PC-3 (cell line): ENCODE data around the gene ACVR2A. TPM values are rescaled to one million over a fixed set of nuclear protein-coding genes. Genes with fewer than 3 reads are reported as not detected.

Source experiments
- ATAC-seq: fragments of 200-7000 bp; cut with Tn5 transposase; 2 replicates; pipeline ENCODE4 v1.9.1; 2020; ENCODE audit warnings: mild to moderate bottlenecking, moderate library complexity
- BruUV-seq: library from RNA; stranded (reverse); fragments of 400-500 nt; replicated peaks from 2 replicates; lab custom pipeline; 2021; lab: Mats Ljungman, UMichigan
- CTCF ChIA-PET: fragments of 300-600 bp; sonication (Branson Sonifier 250); formaldehyde crosslinking; loops from one replicate; lab custom pipeline; 2022; ENCODE audit warnings: antibody characterized with exemption; lab: Charles Lee
- POLR2A ChIA-PET: fragments of 300-600 bp; sonication (Branson Sonifier 250); formaldehyde crosslinking; loops from one replicate; lab custom pipeline; 2022; ENCODE audit warnings: antibody characterized with exemption; ENCODE audit not compliant: unreplicated experiment; lab: Charles Lee
- DNase-seq: peaks from one replicate; pipeline ENCODE4 v3.0.0-alpha.2; 2015
- H2AFZ ChIP-seq: fragments of 300-600 bp; sonication (generic); 2 replicates; pipeline ENCODE4 v1.6.0; 2016; ENCODE audit warnings: antibody characterized with exemption, low read length
- H3F3A ChIP-seq: fragments of 300-600 bp; sonication (generic); one replicate; pipeline ENCODE4 v1.6.0; 2017; ENCODE audit warnings: antibody characterized with exemption, low read length, control low read depth, mild to moderate bottlenecking; ENCODE audit not compliant: unreplicated experiment
- H3K27ac ChIP-seq: fragments of 300-600 bp; sonication (generic); 2 replicates; pipeline ENCODE4 v1.5.1; 2016; ENCODE audit warnings: mild to moderate bottlenecking, low read length
- H3K27me3 ChIP-seq: fragments of 300-600 bp; sonication (generic); 2 replicates; pipeline ENCODE4 v1.6.1; 2016; ENCODE audit warnings: low read length, mixed read lengths
- H3K36me3 ChIP-seq: fragments of 300-600 bp; sonication (generic); 2 replicates; pipeline ENCODE4 v1.6.1; 2016; ENCODE audit warnings: low read depth, mixed run types, low read length, mixed read lengths
- H3K4me1 ChIP-seq: fragments of 300-600 bp; sonication (generic); 2 replicates; pipeline ENCODE4 v1.5.1; 2016; ENCODE audit warnings: low read length; ENCODE audit not compliant: insufficient read depth
- H3K4me2 ChIP-seq: fragments of 300-600 bp; sonication (generic); 2 replicates; pipeline ENCODE4 v1.6.0; 2016; ENCODE audit warnings: low read length
- H3K4me3 ChIP-seq: fragments of 300-600 bp; sonication (generic); 2 replicates; pipeline ENCODE4 v1.5.1; 2016; ENCODE audit warnings: mild to moderate bottlenecking, low read length, mixed read lengths
- H3K79me2 ChIP-seq: fragments of 300-600 bp; sonication (generic); 2 replicates; pipeline ENCODE4 v1.6.1; 2017; ENCODE audit warnings: low read length, mixed read lengths
- H3K9ac ChIP-seq: fragments of 300-600 bp; sonication (generic); 2 replicates; pipeline ENCODE4 v1.6.0; 2016; ENCODE audit warnings: mild to moderate bottlenecking, low read length
- H3K9me2 ChIP-seq: fragments of 300-600 bp; sonication (generic); replicated peaks from 2 replicates; pipeline ENCODE4 v1.6.1; 2016; ENCODE audit warnings: mixed run types, low read length, mixed read lengths
- H3K9me3 ChIP-seq: fragments of 300-600 bp; sonication (generic); 2 replicates; pipeline ENCODE4 v1.6.1; 2016; ENCODE audit warnings: low read length, mixed read lengths
- H4K20me1 ChIP-seq: fragments of 300-600 bp; sonication (generic); 2 replicates; pipeline ENCODE4 v1.6.1; 2016; ENCODE audit warnings: low read length, mixed read lengths
- CTCF ChIP-seq: fragments of 300-600 bp; sonication (generic); conservative IDR thresholded peaks from 2 replicates; pipeline ENCODE4 v1.5.1; 2017; ENCODE audit warnings: antibody characterized with exemption, low read depth, mild to moderate bottlenecking, low read length
- EZH2 ChIP-seq: fragments of 300-600 bp; sonication (generic); IDR thresholded peaks from one replicate; pipeline ENCODE4 v1.6.1; 2017; ENCODE audit warnings: antibody characterized with exemption, mild to moderate bottlenecking, low read length; ENCODE audit not compliant: unreplicated experiment
- EZH2phosphoT487 ChIP-seq: fragments of 300-600 bp; sonication (generic); IDR thresholded peaks from 2 replicates; pipeline ENCODE4 v1.6.1; 2018; ENCODE audit warnings: mild to moderate bottlenecking, antibody characterized with exemption, low read length, borderline replicate concordance
- intact Hi-C: fragments of 100-400 bp; cut with micrococcal nuclease; formaldehyde crosslinking; loops from 2 replicates; pipeline ENCODE4 v1.9.0; 2023
- total RNA-seq: library from RNA; depleted of rRNA; stranded (reverse); fragments of >200 nt; gene quantifications from 2 replicates; pipeline ENCODE4 v1.2.3, GENCODE V29; 2014

ACVR2A gene
- total RNA-seq, 1 experiment from 2014 or later, result 6.5 TPM

- TF ChIP-seq EZH2 (no peak), CTCF (no peak), EZH2phosphoT487 (no peak)
- no peak overlapping the region for H3K4me2 ChIP-seq
- no peak overlapping the region for H3K4me3 ChIP-seq
- no peaks in the 10 kb centered on the region for H4K20me1 ChIP-seq
- no peak overlapping the region for H2AFZ ChIP-seq
- H3K9me3 ChIP-seq, result no peaks in the 10 kb centered on the region
- H3K27ac ChIP-seq, result no peak overlapping the region
- no peaks in the 10 kb centered on the region for H3K9me2 ChIP-seq
- no peaks in the 10 kb centered on the region for H3F3A ChIP-seq
- H3K79me2 ChIP-seq, result no peaks in the 10 kb centered on the region
- CTCF ChIA-PET, result no interaction called here
- H3K36me3 ChIP-seq, result peaks cover 3% of the 10 kb centered on the region; the same call in 1 of the 2 replicates
- POLR2A ChIA-PET, result no interaction called here
- no peak overlapping the region for H3K9ac ChIP-seq
- ATAC-seq (no peak), DNase-seq (no peak)
- H3K27me3 ChIP-seq, result no peaks in the 10 kb centered on the region
- no TSS peak for BruUV-seq
- intact Hi-C loops, result no loop called here
- H3K4me1 ChIP-seq, result no peaks in the 10 kb centered on the region
Observed at GRCh38 chr2:147952118-147952517, 107.3 kb downstream of the ACVR2A start.

- ChIA-PET POLR2A (no interaction called here), CTCF (no interaction called here)
- Histone ChIP-seq H3K27me3 (no peaks in the 10 kb centered on the region), H2AFZ (no peak overlapping the region), H4K20me1 (no peaks in the 10 kb centered on the region), H3K79me2 (peaks cover 4% of the 10 kb centered on the region), H3K27ac (no peak overlapping the region), H3K36me3 (peaks cover 41% of the 10 kb centered on the region), H3K4me2 (no peak overlapping the region), H3K9ac (no peak overlapping the region), H3F3A (no peaks in the 10 kb centered on the region), H3K9me3 (0 out of 2 replicates have a peak, but pooled peaks cover 4% of the 10 kb centered on the region), H3K4me1 (no peaks in the 10 kb centered on the region), H3K9me2 (no peaks in the 10 kb centered on the region), H3K4me3 (no peak overlapping the region)
- no peak for ATAC-seq
- intact Hi-C loops, result no loop called here
- no peak for DNase-seq
- TF ChIP-seq EZH2, result no peak
- no TSS peak for BruUV-seq
Observed at GRCh38 chr2:147968571-147968970, 123.7 kb downstream of the ACVR2A start.

DNA sequence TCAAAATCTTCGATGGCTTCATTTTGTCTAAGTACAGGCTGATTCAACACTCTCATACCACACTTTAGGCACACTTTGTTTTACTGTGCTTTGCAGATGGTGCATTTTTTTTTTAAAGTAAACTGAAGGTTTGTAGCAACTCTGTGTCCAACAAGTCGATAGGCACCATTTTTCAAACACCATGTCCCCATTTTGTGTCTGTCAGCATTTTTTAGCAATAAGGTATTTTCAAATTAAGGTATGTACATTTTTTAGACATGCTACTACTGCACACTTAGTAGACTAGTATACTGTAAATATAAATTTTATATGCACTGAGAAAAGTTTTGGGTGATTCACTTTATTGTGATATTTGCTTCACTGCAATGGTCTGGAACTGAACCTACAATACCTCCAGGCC lies 131.3 kb downstream of the ACVR2A start:
- BruUV-seq, result no TSS peak
- Histone ChIP-seq H3K4me2 (no peak overlapping the region), H3K79me2 (peaks cover 44% of the 10 kb centered on the region), H3K9me3 (no peaks in the 10 kb centered on the region), H2AFZ (no peak overlapping the region), H3K4me3 (no peak overlapping the region), H3K27ac (no peak overlapping the region), H3K36me3 (peaks cover 8% of the 10 kb centered on the region; the same call in 1 of the 2 replicates), H3K27me3 (no peaks in the 10 kb centered on the region), H3K9me2 (no peaks in the 10 kb centered on the region), H3F3A (no peaks in the 10 kb centered on the region), H3K4me1 (no peaks in the 10 kb centered on the region), H4K20me1 (peaks cover 1% of the 10 kb centered on the region; the same call in 1 of the 2 replicates), H3K9ac (no peak overlapping the region)
- DNase-seq (no peak), ATAC-seq (no peak)
- CTCF ChIA-PET, result no interaction called here
- intact Hi-C loops, result no loop called here
- POLR2A ChIA-PET, result no interaction called here
- TF ChIP-seq CTCF (no peak), EZH2phosphoT487 (no peak), EZH2 (no peak)
